Brain microvascular endothelial cell (primary cell): ENCODE measurements around the gene VSIR.

Source experiments
- DNase-seq: peaks from one replicate; pipeline ENCODE4 v3.0.0-alpha.2; 2020
- H3K27ac ChIP-seq: fragments of 250-450 bp; sonication (Bioruptor Pico); 2 replicates; pipeline ENCODE4 v1.5.1; 2020; ENCODE audit warnings: mild to moderate bottlenecking, moderate library complexity
- H3K27me3 ChIP-seq: fragments of 250-450 bp; sonication (Bioruptor Pico); replicated peaks from 2 replicates; pipeline ENCODE4 v1.5.1; 2020; ENCODE audit warnings: mild to moderate bottlenecking
- H3K36me3 ChIP-seq: fragments of 250-450 bp; sonication (Bioruptor Pico); replicated peaks from 2 replicates; pipeline ENCODE4 v1.5.1; 2020; ENCODE audit warnings: mild to moderate bottlenecking
- H3K4me3 ChIP-seq: 2 replicates; pipeline ENCODE4 v1.5.1; 2011; ENCODE audit warnings: low read depth, mild to moderate bottlenecking, control low read depth, low read length, moderate library complexity
- in situ Hi-C: cut with HindIII; loops from 2 replicates; pipeline ENCODE4 v1.10.0; 2017; ENCODE audit warnings: low sequenced_read_pairs, low pct_ligation_motif_present
- TF ChIP-seq, protein P1 (sequence below): IDR thresholded peaks from 2 replicates; pipeline ENCODE4 v1.5.1; 2011; ENCODE audit warnings: low read depth, mild to moderate bottlenecking, moderate library complexity, low read length, control low read depth, inconsistent platforms; ENCODE audit errors: missing control alignments

The VSIR gene

DNA sequence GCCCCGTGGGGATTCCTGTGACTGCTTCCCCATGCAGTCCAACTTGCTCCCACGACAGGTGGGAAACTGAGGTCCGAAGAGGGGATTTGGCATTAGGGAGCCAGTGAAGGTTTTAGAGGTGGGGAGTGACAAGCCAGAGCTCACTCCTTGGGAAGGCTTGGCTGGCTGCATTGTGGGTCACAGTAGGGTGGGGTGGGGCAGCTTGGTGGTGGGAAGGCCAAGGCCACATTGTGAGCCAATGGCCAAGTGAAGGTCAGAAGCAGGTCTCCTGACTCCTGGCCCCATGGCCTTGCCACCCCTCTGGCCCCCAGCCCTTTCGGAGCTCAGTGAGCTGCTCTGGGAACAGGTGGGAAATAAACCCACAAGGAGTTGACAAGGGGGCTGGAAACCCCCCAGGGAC is 56.3 kb downstream of the VSIR start:
- H3K36me3 ChIP-seq, result no peaks in the 10 kb centered on the region
- H3K27ac ChIP-seq, result no peak overlapping the region
- DNase-seq, result no peak
- in situ Hi-C loops, result no loop called here
- no peaks in the 10 kb centered on the region for H3K27me3 ChIP-seq
- H3K4me3 ChIP-seq, result no peak overlapping the region
- TF ChIP-seq, protein P1, sequence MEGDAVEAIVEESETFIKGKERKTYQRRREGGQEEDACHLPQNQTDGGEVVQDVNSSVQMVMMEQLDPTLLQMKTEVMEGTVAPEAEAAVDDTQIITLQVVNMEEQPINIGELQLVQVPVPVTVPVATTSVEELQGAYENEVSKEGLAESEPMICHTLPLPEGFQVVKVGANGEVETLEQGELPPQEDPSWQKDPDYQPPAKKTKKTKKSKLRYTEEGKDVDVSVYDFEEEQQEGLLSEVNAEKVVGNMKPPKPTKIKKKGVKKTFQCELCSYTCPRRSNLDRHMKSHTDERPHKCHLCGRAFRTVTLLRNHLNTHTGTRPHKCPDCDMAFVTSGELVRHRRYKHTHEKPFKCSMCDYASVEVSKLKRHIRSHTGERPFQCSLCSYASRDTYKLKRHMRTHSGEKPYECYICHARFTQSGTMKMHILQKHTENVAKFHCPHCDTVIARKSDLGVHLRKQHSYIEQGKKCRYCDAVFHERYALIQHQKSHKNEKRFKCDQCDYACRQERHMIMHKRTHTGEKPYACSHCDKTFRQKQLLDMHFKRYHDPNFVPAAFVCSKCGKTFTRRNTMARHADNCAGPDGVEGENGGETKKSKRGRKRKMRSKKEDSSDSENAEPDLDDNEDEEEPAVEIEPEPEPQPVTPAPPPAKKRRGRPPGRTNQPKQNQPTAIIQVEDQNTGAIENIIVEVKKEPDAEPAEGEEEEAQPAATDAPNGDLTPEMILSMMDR, result no peak

GRCh38 chr10:71716426-71716825 is 56.9 kb downstream of the VSIR start:
- TF ChIP-seq, protein P1, result no peak
- H3K27me3 ChIP-seq, result no peaks in the 10 kb centered on the region
- no peak for DNase-seq
- no peak overlapping the region for H3K27ac ChIP-seq
- H3K4me3 ChIP-seq, result no peak overlapping the region
- no peaks in the 10 kb centered on the region for H3K36me3 ChIP-seq
- in situ Hi-C loops, result no loop called here

DNA sequence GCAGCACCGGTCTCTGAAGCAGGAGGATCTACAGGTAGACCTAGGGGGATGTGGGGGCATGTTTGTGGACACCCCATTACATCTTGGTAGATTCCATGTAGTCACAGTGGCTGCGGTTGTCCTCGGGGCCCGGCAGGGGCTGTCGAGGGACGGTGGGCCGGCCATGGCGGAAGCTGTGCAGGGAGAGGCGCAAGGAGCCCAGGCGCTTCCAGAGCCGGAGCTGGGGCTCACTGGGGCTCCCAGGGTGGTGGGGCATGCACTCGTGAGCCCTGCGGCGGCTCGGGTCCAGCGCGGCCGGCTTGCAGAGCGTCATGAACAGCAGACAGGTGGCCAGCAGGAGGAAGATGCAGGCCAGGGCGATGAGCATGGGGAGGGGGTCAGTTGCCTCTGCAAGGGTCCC is 57.5 kb downstream of the VSIR start:
- Histone ChIP-seq H3K4me3 (no peak overlapping the region), H3K27ac (no peak overlapping the region), H3K36me3 (no peaks in the 10 kb centered on the region), H3K27me3 (no peaks in the 10 kb centered on the region)
- TF ChIP-seq, protein P1, result no peak
- in situ Hi-C loops, result no loop called here
- DNase-seq, result no peak

GRCh38 chr10:71715026-71715425 is 58.3 kb downstream of the VSIR start:
- Histone ChIP-seq H3K4me3 (no peak overlapping the region), H3K27me3 (no peaks in the 10 kb centered on the region), H3K36me3 (no peaks in the 10 kb centered on the region), H3K27ac (no peak overlapping the region)
- no peak for DNase-seq
- TF ChIP-seq, protein P1, result no peak
- in situ Hi-C loops, result no loop called here

DNA sequence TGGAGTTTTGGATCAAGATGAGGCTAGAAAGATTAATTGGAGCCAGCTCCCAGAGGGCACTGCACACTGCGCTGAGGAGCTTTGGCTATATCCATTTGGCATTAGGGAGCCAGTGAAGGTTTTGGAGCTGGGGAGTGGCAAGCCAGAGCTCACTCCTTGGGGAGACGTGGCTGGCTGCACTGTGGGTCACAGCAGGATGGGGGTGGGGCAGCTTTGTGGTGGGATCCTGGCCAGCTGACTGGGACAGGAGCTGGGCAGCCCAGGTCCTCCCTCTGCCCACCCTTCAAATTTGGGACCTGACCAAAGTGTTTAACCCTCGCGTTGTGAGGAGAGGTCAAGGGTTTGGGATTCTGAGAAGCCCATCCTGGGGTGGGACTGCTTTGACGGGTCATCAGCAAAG is 58.7 kb downstream of the VSIR start:
- Histone ChIP-seq H3K27me3 (no peaks in the 10 kb centered on the region), H3K36me3 (no peaks in the 10 kb centered on the region), H3K27ac (no peak overlapping the region), H3K4me3 (no peak overlapping the region)
- in situ Hi-C loops, result no loop called here
- TF ChIP-seq, protein P1, result no peak
- DNase-seq, result no peak

DNA sequence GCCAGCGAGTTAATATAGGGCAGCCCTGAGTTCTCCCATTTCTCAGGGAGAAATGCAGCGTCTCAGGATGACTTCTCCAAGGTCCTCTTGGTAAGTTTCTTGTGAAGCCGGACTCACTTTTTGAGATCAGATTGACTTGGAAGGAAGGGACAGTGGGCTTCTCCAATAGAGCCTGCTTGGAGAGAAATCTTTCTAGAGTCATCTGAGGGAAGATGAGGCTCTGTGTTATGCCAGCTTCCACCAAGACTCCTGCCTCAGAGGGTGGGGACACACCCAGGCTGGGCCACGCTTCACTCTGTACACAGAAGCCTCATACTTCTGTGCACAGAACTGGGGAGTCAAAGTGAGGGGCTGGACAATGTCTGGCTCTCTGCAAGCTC is 59.3 kb downstream of the VSIR start:
- TF ChIP-seq, protein P1, result no peak
- no peaks in the 10 kb centered on the region for H3K27me3 ChIP-seq
- DNase-seq, result no peak
- H3K27ac ChIP-seq, result no peak overlapping the region
- no peaks in the 10 kb centered on the region for H3K36me3 ChIP-seq
- no peak overlapping the region for H3K4me3 ChIP-seq
- in situ Hi-C loops, result no loop called here
